NCI-H1694 treated with DMSO at 0.1 percent for 48 hours (cell line): Measurements from ENCODE around the gene MBP.
"Not testable (repeated sequence)": the region's sequence is repeated elsewhere in the genome, so short reads cannot be mapped to it uniquely, and the experiment has no call there.

Experiments
- DNase-seq: peaks from one replicate; lab custom pipeline; 2025; lab: John Stamatoyannopoulos, UW

The MBP gene

GRCh38 chr18:76944346-76944745 is 188.2 kb downstream of the MBP start:
- DNase-seq: not testable (repeated sequence)

GRCh38 chr18:76943542-76944339 is 188.8 kb downstream of the MBP start:
- no peak for DNase-seq

- DNase-seq: no peak
Measured at GRCh38 chr18:76941284-76941683, 191.3 kb downstream of the MBP start.

GRCh38 chr18:76938619-76939018 is 194.0 kb downstream of the MBP start:
- DNase-seq: no peak

DNA sequence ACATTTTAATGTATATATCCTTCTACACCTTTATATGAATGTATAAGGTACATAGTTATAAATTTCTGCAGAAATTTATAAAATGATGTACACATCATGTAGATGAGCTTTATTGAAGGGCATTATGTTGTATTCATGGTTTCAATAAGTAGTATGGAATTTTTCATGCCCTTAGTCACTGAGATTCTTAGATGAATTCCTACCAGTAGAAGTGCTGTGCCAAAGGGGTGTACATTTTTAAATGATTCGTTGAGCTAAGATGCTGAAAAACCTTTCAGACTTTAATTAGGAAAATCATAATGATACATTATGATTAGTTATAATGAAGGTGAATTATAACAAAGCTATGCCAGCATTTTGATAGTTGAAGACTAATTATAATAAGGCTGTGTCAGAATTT is 195.0 kb downstream of the MBP start:
- DNase-seq: no peak

GRCh38 chr18:76936877-76937276 is 195.7 kb downstream of the MBP start:
- no peak for DNase-seq

DNA sequence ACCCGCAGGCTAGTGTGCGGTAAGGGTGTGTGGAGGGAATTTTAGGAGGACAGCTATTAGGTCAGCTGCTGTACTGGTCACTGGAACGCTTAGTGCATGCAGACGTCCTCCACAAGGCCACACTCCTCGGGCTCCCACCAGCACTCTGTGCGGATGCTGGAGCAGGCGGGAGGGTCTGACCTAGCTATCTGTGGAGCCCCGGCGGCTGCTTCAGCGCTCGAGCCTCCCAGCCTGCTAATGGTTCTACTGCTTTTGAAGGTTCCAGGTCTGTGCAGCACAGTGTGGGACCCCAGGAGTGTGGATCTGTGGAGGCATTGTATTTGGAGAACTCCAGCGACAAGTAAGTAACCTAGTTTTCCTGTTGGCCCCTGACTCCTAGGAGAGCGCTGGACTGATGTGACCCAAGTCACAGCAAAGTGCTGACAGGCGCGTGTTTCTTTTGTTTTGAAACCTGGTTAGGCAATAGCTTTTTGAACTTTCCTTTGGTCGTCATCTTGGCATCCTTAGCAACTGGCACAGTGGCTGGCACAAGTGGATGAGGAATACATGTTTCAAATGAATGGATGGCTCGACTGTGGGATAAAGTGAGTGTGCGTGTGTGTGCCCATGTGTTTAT is 196.8 kb downstream of the MBP start:
- DNase-seq: no peak

DNA sequence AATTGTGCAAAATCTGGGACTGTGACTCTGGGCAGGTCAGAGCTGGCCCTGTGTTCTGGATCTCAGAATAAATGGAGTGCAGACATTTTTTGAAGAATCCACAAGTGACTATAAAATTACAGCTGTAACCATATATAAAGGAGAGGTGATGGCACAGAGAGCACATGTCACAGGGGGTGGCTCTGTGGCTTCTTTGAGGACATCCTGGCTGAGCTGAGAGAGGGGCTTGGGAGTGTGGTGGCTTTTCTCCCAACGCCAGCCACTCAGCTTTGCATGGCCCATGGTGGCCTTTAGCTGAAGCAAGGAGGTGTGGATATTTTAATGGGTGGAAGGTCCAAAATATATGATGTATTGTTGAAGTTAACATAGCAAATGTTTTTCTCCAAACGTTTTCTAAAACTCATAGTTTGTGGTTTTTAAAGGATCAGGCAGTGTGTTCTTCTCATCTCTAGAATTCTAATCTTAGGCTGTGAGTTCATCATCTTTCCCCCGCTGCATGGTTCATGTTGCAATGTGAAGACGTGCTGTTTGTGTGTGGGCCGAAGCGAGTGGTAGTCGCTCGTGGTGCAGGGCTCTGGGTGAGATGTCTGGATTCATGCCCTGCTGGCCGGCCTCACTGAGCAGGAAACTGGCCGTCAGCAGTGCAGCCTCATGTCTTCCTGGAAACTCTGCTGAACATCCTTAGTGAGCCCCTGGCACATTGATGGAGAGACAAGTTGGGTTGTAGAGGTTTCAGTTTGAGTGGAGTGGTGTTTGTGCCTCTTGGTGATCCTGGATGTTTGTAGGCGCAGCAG is 200.4 kb downstream of the MBP start:
- no peak for DNase-seq

GRCh38 chr18:76931171-76931570 is 201.4 kb downstream of the MBP start:
- no peak for DNase-seq
